GM12878 (cell line): ENCODE results near the gene ABL2. TPM values are rescaled to one million over a fixed set of nuclear protein-coding genes. Genes with fewer than 3 reads are reported as not detected.

ENCODE experiments used
- polyA plus RNA-seq, 11 experiments: library from polyadenylated mRNA; depleted of rRNA in 4 of 11; unstranded in 6 of 11; stranded (reverse) in 5 of 11; fragments of >200 nt; fragmentation: Nextera tagmentation in 4 of 11; fragmentation: Illumina TruSeq in 1 of 11; extraction: Ambion mirVana in 4 of 11; extraction: Trizol in 1 of 11; gene quantifications; 1 replicate in 1 of 11; 2 replicates in 10 of 11; pipeline versions ENCODE4 v1.2.1 to v1.2.3, GENCODE V29; 2011 to 2016; ENCODE audit warnings: inconsistent platforms in 2 of 11, missing spikeins in 2 of 11, low read depth in 1 of 11
- small RNA-seq: library from RNA; depleted of rRNA; stranded (forward); fragments of <200 nt; gene quantifications from one replicate; pipeline ENCODE3, GENCODE V24; 2014
- total RNA-seq, 4 experiments: library from RNA; depleted of rRNA in 3 of 4; stranded (reverse); fragments of >200 nt in 3 of 4; fragmentation: Illumina TruSeq in 1 of 4; extraction: Trizol in 1 of 4; gene quantifications; 2 replicates each; pipeline versions ENCODE4 v1.2.1 to v1.2.3, GENCODE V29; 2013 to 2021

ABL2 gene
- total and polyA plus RNA-seq, 10 of the 15 experiments (the other 5 are each of a cell fraction or from before 2014, with no cell fraction given), result 0.57 to 9.4 (median 3.6) TPM

Small RNA genes within 50 kb of the gene (small RNA-seq; reads per million reads assigned to genes)
- not detected for gene AL512326.2
- not detected for gene AL512326.3
- not detected for gene EIF4A1P11
- not detected for gene RF00272

Other genes with a start within 250 kb of the ABL2 start
- gene FAM20B, start 203.8 kb downstream of the ABL2 start, total RNA-seq (2014; rRNA removed), result 13.3 and 16.4 TPM in 2 replicates
- gene FAM20B, start 203.8 kb downstream of the ABL2 start, total RNA-seq (2014; rRNA removed; fragmentation: Illumina TruSeq; extraction: Trizol), result 22.8 and 22.9 TPM in 2 replicates
- gene FAM20B, start 203.8 kb downstream of the ABL2 start, total RNA-seq (2021), result 25.6 and 29.5 TPM in 2 replicates
- gene FAM20B, start 203.8 kb downstream of the ABL2 start, polyA plus RNA-seq (2011; rRNA removed), result 16.3 and 18.8 TPM in 2 replicates
- gene FAM20B, start 203.8 kb downstream of the ABL2 start, polyA plus RNA-seq (2014; fragmentation: Illumina TruSeq; extraction: Trizol), result 17.4 and 23.2 TPM in 2 replicates
- gene FAM20B, start 203.8 kb downstream of the ABL2 start, polyA plus RNA-seq (2014; fragmentation: Nextera tagmentation; extraction: Ambion mirVana), result 1 to 10 TPM; 2.4 to 4.0 TPM
- 10.3 and 12.4 TPM in 2 replicates for gene FAM20B, start 203.8 kb downstream of the ABL2 start, polyA plus RNA-seq (2014; rRNA removed)
- gene FAM20B, start 203.8 kb downstream of the ABL2 start, polyA plus RNA-seq (2016; fragmentation: Nextera tagmentation; extraction: Ambion mirVana), result 1 to 10 TPM; 4.7 to 6.3 TPM
- gene TOR3A, start 147.6 kb downstream of the ABL2 start, total RNA-seq (2014; rRNA removed), result 50.7 and 74.6 TPM in 2 replicates
- gene TOR3A, start 147.6 kb downstream of the ABL2 start, total RNA-seq (2014; rRNA removed; fragmentation: Illumina TruSeq; extraction: Trizol), result 28.7 and 29.8 TPM in 2 replicates
- gene TOR3A, start 147.6 kb downstream of the ABL2 start, total RNA-seq (2021), result 48.3 and 48.9 TPM in 2 replicates
- gene TOR3A, start 147.6 kb downstream of the ABL2 start, polyA plus RNA-seq (2011; rRNA removed), result 31.1 and 43.7 TPM in 2 replicates
- gene TOR3A, start 147.6 kb downstream of the ABL2 start, polyA plus RNA-seq (2014; fragmentation: Illumina TruSeq; extraction: Trizol), result 40.9 and 42.5 TPM in 2 replicates
- 10 to 100 TPM in 1 of 2 experiments, 1 to 10 TPM in 1; 8.6 to 14.5 TPM for gene TOR3A, start 147.6 kb downstream of the ABL2 start, polyA plus RNA-seq (2014; fragmentation: Nextera tagmentation; extraction: Ambion mirVana)
- 85.5 and 87.9 TPM in 2 replicates for gene TOR3A, start 147.6 kb downstream of the ABL2 start, polyA plus RNA-seq (2014; rRNA removed)
- gene TOR3A, start 147.6 kb downstream of the ABL2 start, polyA plus RNA-seq (2016; fragmentation: Nextera tagmentation; extraction: Ambion mirVana), result 10 to 100 TPM; 62.5 to 64.1 TPM
- 12.9 and 13.5 TPM in 2 replicates for gene SOAT1, start 64.1 kb upstream of the ABL2 start, total RNA-seq (2014; rRNA removed)
- gene SOAT1, start 64.1 kb upstream of the ABL2 start, total RNA-seq (2014; rRNA removed; fragmentation: Illumina TruSeq; extraction: Trizol), result 14.0 and 14.1 TPM in 2 replicates
- gene SOAT1, start 64.1 kb upstream of the ABL2 start, total RNA-seq (2021), result 32.0 and 32.5 TPM in 2 replicates
- gene SOAT1, start 64.1 kb upstream of the ABL2 start, polyA plus RNA-seq (2011; rRNA removed), result 68.5 and 80.1 TPM in 2 replicates
- gene SOAT1, start 64.1 kb upstream of the ABL2 start, polyA plus RNA-seq (2014; fragmentation: Illumina TruSeq; extraction: Trizol), result 30.6 and 33.2 TPM in 2 replicates
- 10 to 100 TPM in 1 of 2 experiments, 1 to 10 TPM in 1; 8.6 to 12.5 TPM for gene SOAT1, start 64.1 kb upstream of the ABL2 start, polyA plus RNA-seq (2014; fragmentation: Nextera tagmentation; extraction: Ambion mirVana)
- gene SOAT1, start 64.1 kb upstream of the ABL2 start, polyA plus RNA-seq (2014; rRNA removed), result 11.6 and 11.7 TPM in 2 replicates
- 10 to 100 TPM; 60.3 to 61.0 TPM for gene SOAT1, start 64.1 kb upstream of the ABL2 start, polyA plus RNA-seq (2016; fragmentation: Nextera tagmentation; extraction: Ambion mirVana)
- gene AXDND1, start 136.3 kb upstream of the ABL2 start, total RNA-seq (2014; rRNA removed), result 0.34 and 0.54 TPM in 2 replicates
- 0.54 and 0.83 TPM in 2 replicates for gene AXDND1, start 136.3 kb upstream of the ABL2 start, total RNA-seq (2014; rRNA removed; fragmentation: Illumina TruSeq; extraction: Trizol)
- 0.40 and 0.49 TPM in 2 replicates for gene AXDND1, start 136.3 kb upstream of the ABL2 start, total RNA-seq (2021)
- gene AXDND1, start 136.3 kb upstream of the ABL2 start, polyA plus RNA-seq (2011; rRNA removed), result 0.35 and 0.76 TPM in 2 replicates
- gene AXDND1, start 136.3 kb upstream of the ABL2 start, polyA plus RNA-seq (2014; fragmentation: Illumina TruSeq; extraction: Trizol), result 0.12 TPM in 1 of 2 replicates, not detected in the other
- gene AXDND1, start 136.3 kb upstream of the ABL2 start, polyA plus RNA-seq (2014; fragmentation: Nextera tagmentation; extraction: Ambion mirVana), result under 1 TPM; 0.16 to 0.27 TPM
- gene AXDND1, start 136.3 kb upstream of the ABL2 start, polyA plus RNA-seq (2014; rRNA removed), result 0.18 and 0.59 TPM in 2 replicates
- under 1 TPM; 0.78 to 0.84 TPM for gene AXDND1, start 136.3 kb upstream of the ABL2 start, polyA plus RNA-seq (2016; fragmentation: Nextera tagmentation; extraction: Ambion mirVana)